ENCODE data around the gene RPS5.

GRCh38 chr19:58401840-58402421, 14.9 kb downstream of the RPS5 start:
- TF ChIP-seq CTCF (IDR thresholded peaks at IDR 0.05) (no peak), POLR2A (IDR thresholded peaks at IDR 0.05) (no peak)

Measured in prostate gland (tissue), 2 donors.